Fibroblast of skin of scalp (primary cell): ENCODE measurements around the gene LIPT1. TPM values are rescaled to one million over a fixed set of nuclear protein-coding genes. Genes with fewer than 3 reads are reported as not detected.
"Not testable (repeated sequence)": the region's sequence is repeated elsewhere in the genome, so short reads cannot be mapped to it uniquely, and the experiment has no call there.

ENCODE experiments used
- DNase-seq: peaks from one replicate; pipeline ENCODE4 v3.0.0-alpha.2; 2013
- polyA plus RNA-seq, 2 experiments: library from polyadenylated mRNA; unstranded; fragments of 120-200 nt; gene quantifications; one replicate each; pipeline ENCODE4 v1.2.1, GENCODE V29; 2013; ENCODE audit not compliant: insufficient read length in 2 of 2

Gene LIPT1
- polyA plus RNA-seq (2013, experiment 1 of 2; ENCODE audit: insufficient read length): 3.6 TPM
- 2.7 TPM for polyA plus RNA-seq (2013, experiment 2 of 2; ENCODE audit: insufficient read length)

GRCh38 chr2:99154643-99155536, at the start of gene LIPT1, which contains the start of gene TSGA10:
Gene LIPT1 (plus strand): TSS chr2:99154967. CDS start chr2:99161958, 6,991 bp downstream.
Gene TSGA10 (minus strand): TSS chr2:99154942. CDS start chr2:99109439, 45,503 bp downstream.
- DNase-seq: peak; percentile 85

GRCh38 chr2:99106913-99107312, 47.9 kb upstream of the LIPT1 start:
- peak; percentile 1 for DNase-seq

GRCh38 chr2:99111236-99111635, 43.5 kb upstream of the LIPT1 start:
- no peak for DNase-seq

GRCh38 chr2:99111945-99112344, 42.8 kb upstream of the LIPT1 start:
- no peak for DNase-seq

- no peak for DNase-seq
These were observed 42.1 kb upstream of the LIPT1 start for GRCh38 chr2:99112617-99113016.

- DNase-seq: no peak
These were observed 26.8 kb upstream of the LIPT1 start for GRCh38 chr2:99127981-99128380.

- DNase-seq: not testable (repeated sequence)
These were observed 19.7 kb upstream of the LIPT1 start for GRCh38 chr2:99135044-99135556.

GRCh38 chr2:99139003-99139402, 15.8 kb upstream of the LIPT1 start:
- no peak for DNase-seq

GRCh38 chr2:99140056-99140859, 14.5 kb upstream of the LIPT1 start:
- no peak for DNase-seq

GRCh38 chr2:99140860-99141109, 14.0 kb upstream of the LIPT1 start:
- DNase-seq: peak; percentile 6

- DNase-seq: peak; percentile 82
These were observed 13.4 kb upstream of the LIPT1 start, which contains the start of gene C2orf15 for GRCh38 chr2:99141110-99142108. Gene C2orf15 (plus strand): TSS chr2:99141707. CDS start chr2:99150559, 8,852 bp downstream.

- no peak for DNase-seq
These were observed 4.1 kb upstream of the LIPT1 start for GRCh38 chr2:99150706-99151105.

GRCh38 chr2:99152199-99152895, 2.4 kb upstream of the LIPT1 start:
- no peak for DNase-seq

- no peak for DNase-seq
These were observed 704 bp upstream of the LIPT1 start for GRCh38 chr2:99153921-99154604.

GRCh38 chr2:99156891-99157290, 2.1 kb downstream of the LIPT1 start:
- DNase-seq: no peak

- DNase-seq: no peak
These were observed 3.8 kb downstream of the LIPT1 start for GRCh38 chr2:99158599-99158998.

GRCh38 chr2:99159594-99159993, 4.8 kb downstream of the LIPT1 start:
- no peak for DNase-seq

GRCh38 chr2:99166218-99166617, 11.5 kb downstream of the LIPT1 start:
- DNase-seq: no peak

- DNase-seq: no peak
These were observed 14.8 kb downstream of the LIPT1 start for GRCh38 chr2:99169534-99169933.

GRCh38 chr2:99171377-99172140, 16.8 kb downstream of the LIPT1 start:
- no peak for DNase-seq
